BE2C (cell line): ENCODE measurements around the gene ZNF823.
"Not testable (repeated sequence)": the region's sequence is repeated elsewhere in the genome, so short reads cannot be mapped to it uniquely, and the experiment has no call there.

Experiments
- DNase-seq: peaks from one replicate; pipeline ENCODE4 v3.0.0-alpha.2; 2020
- H3K27me3 ChIP-seq: fragments of 250-450 bp; sonication (Bioruptor Pico); 2 replicates; pipeline ENCODE4 v1.5.1; 2020; ENCODE audit warnings: mild to moderate bottlenecking
- H3K36me3 ChIP-seq: fragments of 250-450 bp; sonication (Bioruptor Pico); 2 replicates; pipeline ENCODE4 v1.5.1; 2020; ENCODE audit warnings: mild to moderate bottlenecking
- H3K4me1 ChIP-seq: fragments of 250-450 bp; sonication (Bioruptor Pico); 2 replicates; pipeline ENCODE4 v1.5.1; 2020
- H3K4me3 ChIP-seq: 2 replicates; pipeline ENCODE4 v1.5.1; 2011; ENCODE audit warnings: low read depth, low read length
- H3K9me3 ChIP-seq: fragments of 250-450 bp; sonication (Bioruptor Pico); 2 replicates; pipeline ENCODE4 v1.5.1; 2020
- TF ChIP-seq, protein P1 (sequence below): IDR thresholded peaks from 2 replicates; pipeline ENCODE4 v1.5.1; 2012; ENCODE audit warnings: mild to moderate bottlenecking, low read depth, low read length

The ZNF823 gene

GRCh38 chr19:11684987-11685675 lies 53.6 kb downstream of the ZNF823 start:
- DNase-seq: no peak
- Histone ChIP-seq H3K27me3 (no peaks in the 10 kb centered on the region), H3K4me3 (no peak overlapping the region), H3K36me3 (peaks cover 30% of the 10 kb centered on the region), H3K9me3 (no peaks in the 10 kb centered on the region; the same call in 1 of the 2 replicates), H3K4me1 (no peaks in the 10 kb centered on the region)
- TF ChIP-seq, protein P1, sequence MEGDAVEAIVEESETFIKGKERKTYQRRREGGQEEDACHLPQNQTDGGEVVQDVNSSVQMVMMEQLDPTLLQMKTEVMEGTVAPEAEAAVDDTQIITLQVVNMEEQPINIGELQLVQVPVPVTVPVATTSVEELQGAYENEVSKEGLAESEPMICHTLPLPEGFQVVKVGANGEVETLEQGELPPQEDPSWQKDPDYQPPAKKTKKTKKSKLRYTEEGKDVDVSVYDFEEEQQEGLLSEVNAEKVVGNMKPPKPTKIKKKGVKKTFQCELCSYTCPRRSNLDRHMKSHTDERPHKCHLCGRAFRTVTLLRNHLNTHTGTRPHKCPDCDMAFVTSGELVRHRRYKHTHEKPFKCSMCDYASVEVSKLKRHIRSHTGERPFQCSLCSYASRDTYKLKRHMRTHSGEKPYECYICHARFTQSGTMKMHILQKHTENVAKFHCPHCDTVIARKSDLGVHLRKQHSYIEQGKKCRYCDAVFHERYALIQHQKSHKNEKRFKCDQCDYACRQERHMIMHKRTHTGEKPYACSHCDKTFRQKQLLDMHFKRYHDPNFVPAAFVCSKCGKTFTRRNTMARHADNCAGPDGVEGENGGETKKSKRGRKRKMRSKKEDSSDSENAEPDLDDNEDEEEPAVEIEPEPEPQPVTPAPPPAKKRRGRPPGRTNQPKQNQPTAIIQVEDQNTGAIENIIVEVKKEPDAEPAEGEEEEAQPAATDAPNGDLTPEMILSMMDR: no peak

DNA sequence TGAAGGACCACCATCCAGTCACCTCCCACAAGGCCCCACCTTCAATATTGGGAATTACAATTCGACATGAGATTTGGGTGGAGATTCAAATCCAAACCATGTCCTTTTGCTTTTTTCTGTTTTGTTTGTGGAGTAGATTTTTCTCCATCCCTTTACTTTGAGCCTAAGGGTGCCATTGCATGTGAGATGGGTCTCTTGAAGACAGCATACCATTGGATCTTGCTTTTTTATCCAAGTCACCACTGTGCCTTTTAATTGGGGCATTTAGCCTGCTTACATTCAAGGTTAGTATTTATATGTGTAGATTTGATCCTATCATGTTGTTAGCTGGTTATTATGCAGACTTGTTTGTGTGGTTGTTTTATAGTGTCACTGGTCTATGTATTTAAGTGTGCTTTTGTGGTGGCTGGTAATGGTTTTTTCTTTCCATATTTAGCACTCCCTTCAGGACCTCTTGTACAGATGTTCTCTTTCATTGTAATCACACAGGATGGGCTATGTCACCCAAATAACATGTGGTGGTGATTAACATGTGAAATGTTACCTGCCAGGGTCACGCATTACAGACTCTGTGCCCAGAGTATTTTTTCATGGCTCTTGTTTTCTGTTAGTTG lies 58.0 kb downstream of the ZNF823 start:
- no peak for DNase-seq
- H3K9me3 ChIP-seq: no peaks in the 10 kb centered on the region; the same call in 1 of the 2 replicates
- TF ChIP-seq, protein P1: no peak
- no peak overlapping the region for H3K4me3 ChIP-seq
- H3K36me3 ChIP-seq: peaks cover 18% of the 10 kb centered on the region
- no peaks in the 10 kb centered on the region for H3K27me3 ChIP-seq
- no peaks in the 10 kb centered on the region for H3K4me1 ChIP-seq

DNA sequence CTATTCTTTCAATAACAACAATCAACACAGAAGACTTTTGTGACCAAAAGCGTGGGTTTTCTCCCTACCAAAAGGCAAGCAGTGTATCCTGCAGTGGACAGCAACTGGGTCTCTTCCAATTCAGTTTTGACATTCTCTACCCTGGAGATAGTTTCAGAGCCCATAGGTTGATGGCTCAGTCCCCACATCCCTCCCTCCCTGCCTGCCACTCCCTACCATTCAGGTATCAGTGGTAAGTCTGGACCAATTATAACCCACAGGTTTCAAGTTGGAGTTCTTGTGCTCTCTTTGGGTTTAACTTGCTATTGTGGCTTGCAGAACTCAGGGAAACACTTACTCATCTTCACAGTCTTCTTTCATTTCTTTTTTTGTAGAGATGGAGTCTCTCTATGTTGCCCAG lies 60.2 kb downstream of the ZNF823 start:
- no peaks in the 10 kb centered on the region for H3K4me1 ChIP-seq
- no peaks in the 10 kb centered on the region; the same call in 1 of the 2 replicates for H3K9me3 ChIP-seq
- DNase-seq: no peak
- peaks cover 8% of the 10 kb centered on the region for H3K36me3 ChIP-seq
- H3K4me3 ChIP-seq: no peak overlapping the region
- TF ChIP-seq, protein P1: no peak
- H3K27me3 ChIP-seq: no peaks in the 10 kb centered on the region

DNA sequence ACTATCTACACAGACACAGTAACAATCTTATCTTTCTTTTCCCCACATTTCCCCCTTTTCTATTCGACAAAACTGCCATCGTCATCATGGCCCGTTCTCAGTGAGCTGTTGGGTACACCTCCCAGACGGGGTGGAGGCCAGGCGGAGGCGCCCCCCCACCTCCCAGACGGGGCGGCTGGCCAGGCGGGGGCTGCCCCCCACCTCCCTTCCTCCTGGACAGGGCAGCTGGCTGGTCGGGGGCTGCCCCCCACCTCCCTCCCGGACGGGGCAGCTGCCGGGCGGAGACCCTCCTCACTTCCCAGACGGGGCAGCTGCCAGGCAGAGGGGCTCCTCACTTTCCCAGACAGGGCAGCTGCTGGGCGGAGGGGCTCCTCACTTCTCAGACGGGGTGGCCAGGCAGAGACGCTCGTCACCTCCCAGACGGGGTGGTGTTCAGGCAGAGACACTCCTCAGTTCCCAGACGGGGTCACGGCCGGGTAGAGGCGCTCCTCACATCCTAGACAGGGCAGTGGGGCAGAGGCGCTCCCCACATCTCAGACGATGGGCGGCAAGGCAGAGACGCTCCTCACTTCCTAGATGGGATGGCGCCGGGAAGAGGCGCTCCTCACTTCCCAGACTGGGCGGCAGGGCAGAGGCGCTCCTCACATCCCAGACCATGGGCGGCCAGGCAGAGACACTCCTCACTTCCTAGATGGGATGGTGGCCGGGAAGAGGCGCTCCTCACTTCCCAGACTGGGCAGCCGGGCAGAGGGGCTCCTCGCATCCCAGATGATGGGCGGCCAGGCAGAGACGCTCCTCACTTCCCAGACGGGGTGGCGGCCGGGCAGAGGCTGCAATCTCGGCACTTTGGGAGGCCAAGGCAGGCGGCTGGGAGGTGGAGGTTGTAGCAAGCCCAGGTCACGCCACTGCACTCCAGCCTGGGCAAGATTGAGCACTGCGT lies 61.8 kb downstream of the ZNF823 start:
- H3K36me3 ChIP-seq, H3K4me1 ChIP-seq, H3K27me3 ChIP-seq, H3K9me3 ChIP-seq, DNase-seq, H3K4me3 ChIP-seq: not testable (repeated sequence)

- no peak overlapping the region for H3K4me3 ChIP-seq
- H3K27me3 ChIP-seq: no peaks in the 10 kb centered on the region
- H3K36me3 ChIP-seq: peaks cover 4% of the 10 kb centered on the region
- H3K4me1 ChIP-seq: no peaks in the 10 kb centered on the region
- no peak for DNase-seq
- TF ChIP-seq, protein P1: no peak
- H3K9me3 ChIP-seq: no peaks in the 10 kb centered on the region; the same call in 1 of the 2 replicates
Measured at GRCh38 chr19:11675569-11675968, 63.2 kb downstream of the ZNF823 start.

DNA sequence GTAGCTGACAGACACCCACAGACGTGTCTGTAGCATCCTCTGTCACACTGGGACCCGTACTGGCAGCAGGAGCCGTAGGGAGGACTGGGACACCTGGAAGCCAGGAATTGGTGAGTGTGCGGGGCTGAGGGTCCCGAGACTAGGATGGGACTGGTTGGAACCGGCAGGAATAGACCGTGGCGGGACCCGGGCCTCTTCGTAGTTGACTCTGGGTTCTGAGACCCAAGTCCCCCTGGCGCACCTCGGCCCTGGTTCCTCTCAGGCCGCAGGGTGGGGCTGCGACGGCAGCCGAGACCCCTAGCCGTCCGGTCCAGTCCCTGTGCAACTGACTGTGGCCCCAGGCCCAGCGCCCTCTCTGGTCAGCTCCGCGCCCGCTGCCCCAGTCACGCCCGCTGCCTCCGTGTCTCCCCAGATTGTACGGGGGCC lies 64.7 kb downstream of the ZNF823 start:
- no peak for DNase-seq
- H3K9me3 ChIP-seq: no peaks in the 10 kb centered on the region; the same call in 1 of the 2 replicates
- H3K4me3 ChIP-seq: no peak overlapping the region
- TF ChIP-seq, protein P1: no peak
- H3K27me3 ChIP-seq: no peaks in the 10 kb centered on the region
- H3K4me1 ChIP-seq: no peaks in the 10 kb centered on the region
- peaks cover 4% of the 10 kb centered on the region for H3K36me3 ChIP-seq
